Hematopoietic multipotent progenitor cell treated with erythropoietin and hydrocortisone succinate and interleukin-3 and kit ligand, for 6 days (in vitro differentiated cells): ENCODE results near the gene SETD2.
A peak's percentile ranks its signal among the peaks of the same experiment; 100 is the strongest.

ENCODE experiments used
- DNase-seq: peaks from one replicate; pipeline ENCODE4 v3.0.0-alpha.2; 2015

Gene SETD2

DNA sequence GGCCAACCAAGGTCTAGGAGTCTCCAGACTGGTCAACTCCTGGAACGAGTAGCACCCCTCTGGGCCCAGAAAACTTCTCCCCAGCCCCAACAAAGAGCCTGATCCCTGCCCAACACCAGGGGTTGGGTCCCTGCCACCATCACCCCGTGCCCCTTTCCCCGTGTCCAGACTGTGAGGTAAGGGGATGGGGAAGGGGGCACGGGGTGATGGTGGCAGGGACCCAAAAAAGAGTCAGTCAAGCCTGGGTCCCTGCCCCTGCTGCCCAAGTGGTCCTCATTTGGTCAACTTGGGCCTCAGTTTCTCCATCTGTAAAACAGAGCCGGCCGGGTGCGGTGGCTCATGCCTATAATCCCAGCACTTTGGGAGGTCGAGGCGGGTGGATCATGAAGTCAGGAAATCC, 185.5 kb downstream of the SETD2 start:
- DNase-seq: no peak

DNA sequence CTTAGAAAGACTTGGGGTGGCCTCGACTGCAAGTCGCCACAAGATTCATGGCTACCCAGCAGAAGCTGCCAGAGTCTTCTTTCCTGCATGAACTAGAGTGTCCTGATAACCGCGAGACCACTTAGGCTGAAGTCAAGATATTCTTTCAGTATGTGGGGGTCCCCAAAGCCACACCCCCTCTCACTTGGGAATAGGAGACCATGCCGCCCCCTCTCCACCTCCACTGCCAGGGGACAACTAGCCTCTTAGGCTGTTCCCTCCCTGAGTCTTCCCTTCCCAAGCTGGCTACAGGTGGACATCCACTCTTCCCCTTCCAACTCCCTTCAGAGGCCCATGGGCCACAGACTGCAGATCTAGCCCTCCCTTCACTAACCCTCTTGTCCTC, 186.1 kb downstream of the SETD2 start:
- DNase-seq: no peak

DNA sequence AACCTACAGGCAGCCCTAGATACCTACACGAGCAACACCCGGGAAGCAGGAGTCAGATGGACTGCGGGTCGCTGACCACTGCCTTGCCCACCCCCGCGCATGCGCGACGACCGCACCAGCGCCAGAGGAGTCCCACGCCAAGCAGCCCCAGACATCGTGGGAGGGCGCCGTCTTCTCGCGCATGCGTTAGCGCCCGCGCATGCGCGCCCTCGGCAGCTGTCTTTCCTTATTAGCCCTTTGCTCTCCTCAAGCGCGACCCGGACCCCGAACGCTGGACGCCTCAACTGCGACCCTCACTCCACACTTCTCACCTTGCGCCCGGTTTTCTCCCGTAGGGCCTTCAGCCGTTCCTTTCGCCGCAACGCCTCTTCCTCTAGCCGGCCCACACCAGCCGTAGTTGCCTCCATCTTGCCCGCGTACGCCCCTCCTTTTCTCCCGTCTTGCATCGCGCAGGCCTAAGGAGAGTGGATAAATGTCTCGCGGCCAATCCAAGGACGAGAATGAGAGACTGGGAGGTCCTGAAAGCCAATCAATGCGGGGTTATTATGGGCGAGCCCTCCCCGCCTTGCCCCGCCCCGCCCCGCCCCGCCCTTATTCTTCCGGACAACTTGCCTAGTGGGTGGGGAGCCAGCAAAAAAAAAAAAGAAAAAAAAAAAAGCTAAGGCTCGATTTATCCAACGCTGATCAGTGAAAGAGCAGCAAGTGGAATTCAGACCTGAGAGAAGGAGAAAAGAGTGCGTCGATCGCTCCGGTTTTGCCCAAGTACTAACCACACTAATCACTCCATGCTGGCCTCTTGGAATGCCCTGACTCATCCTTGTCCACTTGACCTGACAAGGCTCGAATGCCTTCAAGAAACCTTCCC, 187.4 kb downstream of the SETD2 start, which contains the start of gene CCDC12:
CCDC12 (minus strand) TSS at position 420 of the 865 bp plus-strand sequence; CDS start at position 407, 13 bp downstream.
- peak; percentile 99 for DNase-seq

DNA sequence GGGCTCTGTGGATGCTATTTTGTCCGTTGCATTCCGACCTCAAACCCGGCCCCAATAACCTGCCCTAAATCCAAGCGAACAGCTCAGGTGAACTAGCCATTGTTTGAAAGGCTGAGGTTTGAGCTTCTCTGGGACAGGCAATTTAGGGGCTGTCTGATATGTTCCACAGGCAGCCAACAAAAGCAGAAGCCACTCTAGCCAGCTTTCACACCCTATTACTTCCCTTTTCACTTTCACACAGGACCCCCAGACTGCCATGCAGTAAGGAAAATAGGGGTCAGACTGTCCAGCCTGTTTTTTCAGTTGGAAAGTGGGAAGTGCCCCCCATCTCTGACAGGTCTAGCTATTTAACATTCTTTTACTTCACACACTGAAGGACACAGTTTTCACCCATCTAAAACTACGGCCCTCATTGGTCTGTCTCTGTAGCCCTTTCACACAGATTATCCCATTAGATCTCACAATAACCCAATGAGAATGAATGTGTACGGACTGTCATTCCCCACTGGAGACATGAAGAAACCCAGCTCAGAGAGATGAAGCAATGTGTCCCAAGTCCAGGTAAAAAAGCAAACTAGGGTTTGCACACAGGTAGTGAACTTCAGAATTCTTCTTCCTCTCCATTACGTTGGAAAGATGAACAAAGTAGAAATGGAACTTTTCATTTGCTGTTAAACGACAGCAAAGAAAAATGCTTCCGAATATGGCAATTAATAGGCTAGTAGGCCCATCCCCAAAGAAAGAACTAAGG, 189.3 kb downstream of the SETD2 start:
- no peak for DNase-seq

DNA sequence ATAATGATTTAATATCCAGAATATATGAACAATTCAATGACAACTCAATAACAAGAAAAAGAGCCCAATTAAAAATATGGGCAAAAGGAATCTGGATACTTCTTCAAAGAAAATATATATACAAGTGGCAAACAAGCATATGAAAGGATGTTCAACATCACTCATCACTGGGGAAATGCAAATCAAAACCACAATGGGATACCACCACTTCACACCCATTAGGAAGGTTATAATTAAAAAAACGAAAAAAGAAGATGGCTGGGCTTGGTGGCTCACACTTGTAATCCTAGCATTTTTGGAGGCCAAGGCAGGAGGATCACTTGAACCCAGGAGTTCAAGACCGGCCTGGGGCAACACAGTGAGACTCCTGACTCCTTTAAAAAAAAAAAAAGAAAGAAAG, 191.5 kb downstream of the SETD2 start:
- DNase-seq: no peak

DNA sequence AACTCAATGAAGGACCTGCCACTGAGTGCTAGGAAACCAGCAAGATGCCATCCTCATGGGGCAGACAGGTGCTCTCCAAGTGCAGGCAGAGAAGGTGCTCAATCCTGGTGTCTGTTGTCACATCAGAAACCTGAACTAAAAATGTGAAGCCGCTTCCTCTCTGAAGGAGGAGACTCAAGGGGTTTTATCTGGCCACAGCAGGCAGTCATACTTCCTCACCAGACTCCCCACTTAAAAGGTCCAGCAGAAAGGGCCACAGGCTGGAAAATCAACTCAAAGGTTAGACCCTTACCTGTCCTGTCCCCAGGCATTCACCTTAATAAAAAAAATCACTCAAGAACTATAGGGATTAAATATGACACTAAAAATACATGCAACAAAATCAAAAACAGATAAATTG, 192.2 kb downstream of the SETD2 start:
- peak; percentile 80 for DNase-seq

DNA sequence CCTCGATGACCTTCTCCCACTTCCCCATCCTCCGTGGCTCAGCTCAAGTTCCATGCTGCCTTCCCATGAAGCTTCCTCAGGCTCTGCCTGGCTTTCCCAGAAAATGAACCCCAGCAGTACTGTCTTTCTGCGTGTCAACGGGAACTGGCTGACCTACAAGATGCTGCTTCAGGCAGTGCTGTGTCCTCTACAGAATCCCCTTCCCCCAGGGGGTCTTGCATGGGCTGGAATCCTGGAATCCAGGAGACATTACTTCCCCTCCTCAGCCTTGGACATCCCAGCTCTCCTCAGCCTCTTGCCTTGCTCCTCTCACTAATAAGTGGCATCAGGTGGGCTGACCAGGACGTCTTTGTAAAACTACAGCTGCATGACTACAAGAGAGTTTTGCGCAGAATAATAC, 192.8 kb downstream of the SETD2 start:
- no peak for DNase-seq

DNA sequence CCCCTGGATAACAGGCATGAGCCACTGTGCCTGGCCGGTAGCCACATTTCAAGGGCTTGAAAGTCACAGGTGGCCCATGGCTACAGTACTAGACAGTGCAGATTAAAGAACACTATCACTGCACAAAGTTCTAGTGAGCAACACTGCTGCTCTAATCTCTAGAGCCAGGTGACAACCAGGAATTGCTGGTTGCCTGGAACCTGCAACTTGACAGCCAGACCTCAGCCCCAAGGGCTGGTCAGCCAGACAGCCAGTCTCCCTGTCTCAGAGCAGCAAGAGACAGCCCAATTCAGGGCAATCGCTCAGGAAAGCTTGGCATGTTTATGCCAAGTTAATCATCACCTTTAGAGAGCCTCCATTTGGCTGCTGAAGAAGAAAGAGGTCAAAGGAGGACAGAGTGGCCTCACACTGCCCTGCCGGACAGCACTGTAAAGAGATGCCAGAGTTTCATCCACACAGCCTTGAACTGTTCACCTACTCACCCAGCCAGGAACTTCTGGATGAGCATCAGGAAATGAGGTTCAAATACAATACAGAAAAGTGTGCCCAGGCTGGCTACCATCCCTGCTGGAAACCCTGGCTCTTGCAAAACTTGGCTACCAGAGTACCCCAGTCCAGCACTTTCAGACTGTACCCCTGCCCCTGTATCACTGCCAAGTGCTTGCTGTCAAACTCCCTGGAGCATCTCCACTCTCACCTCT, 193.4 kb downstream of the SETD2 start:
- DNase-seq: peak; percentile 37

DNA sequence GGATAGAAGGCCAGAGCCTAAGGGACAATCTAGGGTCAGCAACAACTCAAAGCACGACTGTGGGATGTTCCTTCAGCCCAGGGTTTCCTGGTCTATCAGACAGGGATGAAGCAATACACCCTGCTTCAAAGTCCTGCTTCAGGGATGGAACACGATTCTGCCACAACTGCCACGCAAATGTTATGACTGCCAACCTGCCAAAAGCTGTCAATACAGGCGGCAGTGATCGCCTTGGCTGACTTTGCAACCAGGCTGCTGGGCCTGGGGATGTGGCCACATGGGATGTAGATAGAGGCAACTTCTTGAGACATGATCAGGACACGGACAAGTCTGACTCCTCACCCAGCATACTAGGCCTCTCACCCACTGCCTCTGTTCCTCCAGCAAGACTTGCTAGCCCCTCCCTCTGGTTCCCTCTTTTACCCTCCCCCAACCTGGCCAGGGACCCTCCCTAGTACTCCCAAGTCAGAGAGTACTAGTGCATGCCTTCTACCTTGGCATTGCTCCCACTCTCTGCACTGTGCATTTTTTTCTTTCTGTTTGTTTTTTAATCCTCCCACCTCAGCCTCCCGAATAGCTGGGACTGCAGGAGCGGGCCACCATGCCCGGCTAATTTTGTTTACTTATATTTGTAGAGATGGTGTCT, 195.0 kb downstream of the SETD2 start:
- DNase-seq: no peak

DNA sequence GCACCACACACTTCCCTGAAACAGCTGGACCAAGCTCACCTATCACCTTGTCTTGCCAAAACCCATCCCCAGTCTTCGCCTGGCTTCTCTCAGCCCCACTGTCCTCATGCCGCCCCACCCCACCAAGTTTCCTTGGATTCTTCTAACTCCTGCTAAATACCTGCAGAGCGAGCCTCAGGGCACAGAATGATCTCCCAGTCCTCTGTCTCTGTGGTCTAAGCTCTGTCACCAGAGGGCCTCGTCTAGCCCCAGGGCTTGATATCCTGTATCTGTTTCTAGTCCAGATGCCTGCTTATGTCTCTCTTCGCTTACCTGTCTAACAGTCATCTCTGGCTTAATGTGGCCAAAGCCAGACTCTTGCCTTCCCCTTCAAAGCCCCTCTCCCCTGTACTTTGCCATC, 197.1 kb downstream of the SETD2 start:
- DNase-seq: no peak
